K562 treated with DMSO at 1 percent for 12 hours (cell line): ENCODE measurements around the gene SCG2. TPM values are rescaled to one million over a fixed set of nuclear protein-coding genes. Genes with fewer than 3 reads are reported as not detected.

Experiments used
- total RNA-seq: library from RNA; unstranded; fragments of 300-600 nt; gene quantifications from 2 replicates; pipeline ENCODE4 v1.2.3, GENCODE V29; 2022; ENCODE audit not compliant: insufficient read depth

SCG2 gene
- 0.39 TPM in 1 of 2 replicates, not detected in the other for total RNA-seq

DNA sequence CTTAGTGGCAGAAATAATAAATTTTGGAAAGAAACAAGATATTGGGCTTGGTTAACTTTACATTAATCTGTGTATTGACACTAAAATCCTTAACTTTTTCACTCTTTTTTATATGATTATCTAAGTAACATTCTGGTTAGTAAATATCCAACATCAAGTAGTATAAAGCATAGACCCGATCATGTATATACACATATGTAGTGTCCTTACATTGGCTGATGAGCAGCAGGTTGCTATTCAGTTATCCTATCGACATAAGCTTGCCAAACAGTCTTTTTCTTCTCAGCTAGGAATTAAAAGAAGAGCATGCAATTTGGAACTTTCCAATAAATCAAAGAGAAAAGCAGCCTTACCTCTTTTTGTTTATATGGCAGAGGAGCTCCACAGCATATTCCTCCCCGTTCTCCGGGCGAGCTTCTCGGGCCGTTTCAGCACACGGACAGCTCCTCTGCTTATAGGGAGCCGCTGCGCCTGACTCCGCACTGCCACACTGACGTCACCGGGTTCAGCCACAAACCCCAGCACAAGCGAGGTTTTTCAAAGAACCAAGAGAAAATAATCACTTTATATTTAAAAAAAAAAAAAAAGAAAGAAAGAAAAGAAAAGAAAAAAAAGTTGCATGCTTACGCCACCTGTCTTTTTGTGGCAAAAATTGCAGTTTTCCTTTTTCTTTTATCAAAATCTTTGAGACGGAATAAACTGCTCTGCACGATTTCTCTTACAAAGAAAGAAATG lies at the start of gene SCG2:
TSS of gene SCG2 (minus strand) at position 430 of the 735 bp plus-strand sequence. CDS start 3,079 bp downstream, outside the sequence.

Other genes with a start within 250 kb of the SCG2 start
- gene AP1S3, start 235.2 kb upstream of the SCG2 start, total RNA-seq, result 1.9 TPM in 1 of 2 replicates, not detected in the other